CD14-positive monocyte (primary cell): Measurements from ENCODE around the gene LIPG. TPM values are rescaled to one million over a fixed set of nuclear protein-coding genes. Genes with fewer than 3 reads are reported as not detected.

Source experiments
- DNase-seq, 3 donors: peaks; one replicate each; pipeline ENCODE4 v3.0.0-alpha.2; 2011 to 2022
- H2AFZ ChIP-seq: 2 replicates; pipeline ENCODE4 v1.6.0; 2012; ENCODE audit warnings: mild to moderate bottlenecking, low read depth, low read length, inconsistent platforms; ENCODE audit not compliant: insufficient read depth, poor library complexity, severe bottlenecking
- H3K27ac ChIP-seq, 2 donors: 1 replicate in 1 of 2; 2 replicates in 1 of 2; pipeline ENCODE4 v1.5.1; 2012 to 2013; ENCODE audit warnings: low read length in 2 of 2, control low read depth in 1 of 2, inconsistent platforms in 1 of 2, low read depth in 1 of 2, mild to moderate bottlenecking in 1 of 2
- H3K27me3 ChIP-seq, 2 donors: one replicate each; pipeline versions ENCODE4 v1.6.0 to v1.6.1; 2011 to 2013; ENCODE audit warnings: low read length in 2 of 2; ENCODE audit not compliant: control insufficient read depth in 2 of 2, insufficient read depth in 2 of 2
- H3K36me3 ChIP-seq, 2 donors: replicated peaks in 1 of 2; 1 replicate in 1 of 2; 2 replicates in 1 of 2; pipeline versions ENCODE4 v1.5.1 to v1.6.1; 2012 to 2013; ENCODE audit warnings: low read length in 2 of 2, control low read depth in 1 of 2, inconsistent platforms in 1 of 2, mild to moderate bottlenecking in 1 of 2; ENCODE audit not compliant: insufficient read depth in 2 of 2, control insufficient read depth in 1 of 2
- H3K4me1 ChIP-seq, 2 donors: 1 replicate in 1 of 2; 2 replicates in 1 of 2; pipeline versions ENCODE4 v1.5.1 to v1.6.1; 2012 to 2013; ENCODE audit warnings: low read length in 2 of 2, control low read depth in 1 of 2, inconsistent platforms in 1 of 2, mild to moderate bottlenecking in 1 of 2, moderate library complexity in 1 of 2; ENCODE audit not compliant: insufficient read depth in 2 of 2, control insufficient read depth in 1 of 2
- H3K4me2 ChIP-seq: replicated peaks from 2 replicates; pipeline ENCODE3; 2012; ENCODE audit warnings: low read length, moderate library complexity, mild to moderate bottlenecking; ENCODE audit not compliant: poor library complexity, severe bottlenecking; ENCODE audit errors: extremely low read depth
- H3K4me3 ChIP-seq, 3 experiments: fragments of 200-600 bp in 1 of 3; sonication (generic) in 1 of 3; replicated peaks in 1 of 3; 1 replicate in 2 of 3; 2 replicates in 1 of 3; pipeline ENCODE4 v1.5.1; 2011 to 2013; ENCODE audit warnings: low read length in 3 of 3, mild to moderate bottlenecking in 3 of 3, control low read depth in 2 of 3, low read depth in 2 of 3, inconsistent platforms in 1 of 3, moderate library complexity in 1 of 3
- H3K79me2 ChIP-seq: 2 replicates; pipeline ENCODE4 v1.6.0; 2012; ENCODE audit warnings: mild to moderate bottlenecking, control low read depth, inconsistent platforms, low read length, moderate library complexity; ENCODE audit not compliant: insufficient read depth
- H3K9ac ChIP-seq: 2 replicates; pipeline ENCODE4 v1.6.0; 2017; ENCODE audit warnings: low read length, mild to moderate bottlenecking; ENCODE audit not compliant: insufficient read depth, poor library complexity, severe bottlenecking
- H3K9me3 ChIP-seq, 2 donors: replicated peaks in 1 of 2; 1 replicate in 1 of 2; 2 replicates in 1 of 2; pipeline versions ENCODE4 v1.5.1 to v1.6.1; 2012 to 2013; ENCODE audit warnings: low read length in 2 of 2, control low read depth in 1 of 2; ENCODE audit not compliant: control insufficient read depth in 1 of 2, insufficient read depth in 1 of 2
- H4K20me1 ChIP-seq: 2 replicates; pipeline ENCODE4 v1.6.0; 2012; ENCODE audit warnings: mild to moderate bottlenecking, low read length, control low read depth, moderate library complexity; ENCODE audit not compliant: insufficient read depth
- H3K27ac Mint-ChIP-seq, 7 donors: one replicate each; pipeline ENCODE4 v1.8.0; 2020; ENCODE audit warnings: mild to moderate bottlenecking in 7 of 7, mixed read lengths in 7 of 7, moderate library complexity in 6 of 7, inconsistent platforms in 2 of 7
- H3K27me3 Mint-ChIP-seq, 3 donors: one replicate each; pipeline ENCODE4 v1.8.0; 2021 to 2022; ENCODE audit warnings: low read depth in 3 of 3, mild to moderate bottlenecking in 3 of 3, mixed read lengths in 3 of 3, moderate library complexity in 3 of 3, inconsistent platforms in 1 of 3
- H3K36me3 Mint-ChIP-seq, 2 donors: one replicate each; pipeline ENCODE4 v1.8.0; 2020; ENCODE audit warnings: mixed read lengths in 2 of 2, inconsistent platforms in 1 of 2, mild to moderate bottlenecking in 1 of 2
- H3K4me1 Mint-ChIP-seq: one replicate; pipeline ENCODE4 v1.8.0; 2020; ENCODE audit warnings: mild to moderate bottlenecking, mixed read lengths
- H3K4me3 Mint-ChIP-seq, 2 donors: one replicate each; pipeline ENCODE4 v1.8.0; 2020; ENCODE audit warnings: mild to moderate bottlenecking in 2 of 2, mixed read lengths in 2 of 2, moderate library complexity in 1 of 2
- H3K9me3 Mint-ChIP-seq, 7 donors: one replicate each; pipeline ENCODE4 v1.8.0; 2020 to 2022; ENCODE audit warnings: mixed read lengths in 7 of 7, mild to moderate bottlenecking in 6 of 7, moderate library complexity in 6 of 7, inconsistent platforms in 2 of 7
- CTCF ChIP-seq: fragments of 200-600 bp; IDR thresholded peaks from one replicate; pipeline ENCODE4 v1.8.0; 2022; ENCODE audit warnings: antibody characterized with exemption, mild to moderate bottlenecking
- WGBS: methylation state at CpG from one replicate; pipeline ENCODE4 v1.1.5; 2013; ENCODE audit warnings: missing lambda C conversion rate; ENCODE audit not compliant: insufficient coverage; 5-methylcytosine and 5-hydroxymethylcytosine counted together
- intact Hi-C, 2 donors: fragments of 100-400 bp; cut with micrococcal nuclease; formaldehyde crosslinking; loops; one replicate each; pipeline versions ENCODE4 v1.15.0 to v1.15.1; 2023
- polyA plus RNA-seq, 3 donors: library from polyadenylated mRNA; depleted of rRNA in 1 of 3; unstranded in 2 of 3; stranded (reverse) in 1 of 3; fragments of 300-500 nt in 2 of 3; fragments of >200 nt in 1 of 3; fragmentation: Illumina TruSeq in 2 of 3; gene quantifications; 1 replicate in 2 of 3; 2 replicates in 1 of 3; pipeline ENCODE4 v1.2.3, GENCODE V29; 2012 to 2021

The LIPG gene
- polyA plus RNA-seq, 3 donors: not detected

- intact Hi-C loops: no loop called here
- H3K4me3 ChIP-seq: no peak overlapping the region
- H3K36me3 Mint-ChIP-seq: peaks cover 0 to 3% of the 10 kb centered on the region in 2 donors
Measured at GRCh38 chr18:49560277-49560623, 1.6 kb upstream of the LIPG start.

GRCh38 chr18:49560624-49561288, 1.1 kb upstream of the LIPG start:
- Histone ChIP-seq H3K4me3 (peak overlapping the region in 1 of 3 experiments; percentile 46), H3K9me3 (peaks cover 0 to 10% of the 10 kb centered on the region in 2 donors), H3K27me3 (peaks cover 59 to 78% of the 10 kb centered on the region in 2 donors), H3K4me2 (peak overlapping the region; percentile 54), H2AFZ (peak overlapping the region; percentile 53), H3K27ac (no peak overlapping the region), H3K9ac (no peak overlapping the region), H3K79me2 (no peaks in the 10 kb centered on the region), H3K4me1 (peaks cover 8 to 9% of the 10 kb centered on the region in 2 donors), H3K36me3 (no peaks in the 10 kb centered on the region), H4K20me1 (no peaks in the 10 kb centered on the region)
- WGBS: 4% methylated on average over 43 of the region's 46 CpGs
- no peak for TF ChIP-seq CTCF
- H3K4me1 Mint-ChIP-seq: peaks cover 18% of the 10 kb centered on the region
- peaks cover 0 to 3% of the 10 kb centered on the region in 2 donors for H3K36me3 Mint-ChIP-seq
- peaks cover 0 to 18% (median 2%) of the 10 kb centered on the region in 7 donors for H3K9me3 Mint-ChIP-seq
- intact Hi-C loops: no loop called here
- DNase-seq: no peak
- H3K4me3 Mint-ChIP-seq: peak overlapping the region; percentile 20 to 91
- no peak overlapping the region for H3K27ac Mint-ChIP-seq
- H3K27me3 Mint-ChIP-seq: peaks cover 64 to 80% (median 75%) of the 10 kb centered on the region in 3 donors

More at GRCh38 chr18:49560277-49560623, 1.6 kb upstream of the LIPG start:
- no peak overlapping the region for H2AFZ ChIP-seq
- no peak for DNase-seq
- TF ChIP-seq CTCF: no peak
- Mint-ChIP-seq H3K4me3 (peak overlapping the region in 1 of 2 donors; percentile 65), H3K27ac (no peak overlapping the region), H3K9me3 (peaks cover 0 to 18% (median 2%) of the 10 kb centered on the region in 7 donors), H3K27me3 (peaks cover 60 to 75% (median 71%) of the 10 kb centered on the region in 3 donors), H3K4me1 (peaks cover 18% of the 10 kb centered on the region)
- H3K9ac ChIP-seq: no peak overlapping the region
- no peaks in the 10 kb centered on the region for H3K79me2 ChIP-seq
- no peak overlapping the region for H3K27ac ChIP-seq
- H3K9me3 ChIP-seq: peaks cover 0 to 10% of the 10 kb centered on the region in 2 donors
- no peaks in the 10 kb centered on the region for H3K36me3 ChIP-seq
- WGBS: 23% methylated on average over 3 of the region's 3 CpGs
- H4K20me1 ChIP-seq: no peaks in the 10 kb centered on the region
- H3K27me3 ChIP-seq: peaks cover 59 to 74% of the 10 kb centered on the region in 2 donors
- H3K4me2 ChIP-seq: no peak overlapping the region
- peaks cover 8 to 9% of the 10 kb centered on the region in 2 donors for H3K4me1 ChIP-seq
